Measurements from ENCODE around the gene SPATA46. TPM values are rescaled to one million over a fixed set of nuclear protein-coding genes. Genes with fewer than 3 reads are reported as not detected.
"Not testable (repeated sequence)": the region's sequence is repeated elsewhere in the genome, so short reads cannot be mapped to it uniquely, and the experiment has no call there.

The SPATA46 gene, protein sequence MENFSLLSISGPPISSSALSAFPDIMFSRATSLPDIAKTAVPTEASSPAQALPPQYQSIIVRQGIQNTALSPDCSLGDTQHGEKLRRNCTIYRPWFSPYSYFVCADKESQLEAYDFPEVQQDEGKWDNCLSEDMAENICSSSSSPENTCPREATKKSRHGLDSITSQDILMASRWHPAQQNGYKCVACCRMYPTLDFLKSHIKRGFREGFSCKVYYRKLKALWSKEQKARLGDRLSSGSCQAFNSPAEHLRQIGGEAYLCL
- not detected for total RNA-seq
- polyA plus RNA-seq: not detected
- not detected for total RNA-seq

DNA sequence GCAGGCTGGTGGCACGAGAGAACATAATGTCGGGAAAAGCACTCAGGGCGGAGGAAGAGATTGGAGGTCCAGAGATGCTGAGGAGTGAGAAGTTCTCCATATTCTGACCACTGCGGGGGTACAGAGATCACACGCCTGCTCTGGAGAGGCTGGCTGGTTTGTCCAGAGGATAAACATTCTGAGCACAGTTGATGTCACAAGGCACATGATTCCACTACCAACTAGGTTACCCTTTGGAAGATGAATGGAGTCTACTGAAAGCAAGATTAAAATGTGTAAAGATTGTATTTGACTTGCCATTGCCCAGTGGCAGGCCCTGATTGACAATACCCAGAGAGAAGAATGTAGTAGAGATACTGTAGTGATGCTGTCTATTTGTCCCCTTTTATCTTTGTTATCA is at the start of gene SPATA46:
Gene SPATA46, minus strand, starts transcription at position 164 of the 400 bp plus-strand sequence. Its CDS starts 64 bp downstream, at position 100.
- Mint-ChIP-seq H3K9me3 (no peaks in the 10 kb centered on the region), H3K27ac (peak within 1 kb of the TSS in 1 of 9 donors; percentile 23), H3K4me1 (no peaks in the 10 kb centered on the region), H3K27me3 (peaks cover 0 to 2% (median 0%) of the 10 kb centered on the region in 5 donors), H3K36me3 (no peaks in the 10 kb centered on the region), H3K4me3 (no peak within 1 kb of the TSS)
- no peaks in the 10 kb centered on the region for H3K9me3 ChIP-seq (ENCODE audit: control insufficient read depth in 2 of 3, low read length in 3 of 3)
- intact Hi-C loops (cut with micrococcal nuclease): no loop called here
- POLR2A ChIA-PET: no interaction called here
- no peak for DNase-seq
- no peak within 1 kb of the TSS for H3K4me3 ChIP-seq (ENCODE audit: low read length)
- no peak within 1 kb of the TSS for H3K27ac ChIP-seq (ENCODE audit: low read depth, low read length)
- CTCF ChIA-PET: no interaction called here
- no peak for ATAC-seq
- H3K36me3 ChIP-seq (ENCODE audit: control insufficient read depth in 2 of 3, insufficient read depth in 3 of 3, low read length in 3 of 3): no peaks in the 10 kb centered on the region
- no peaks in the 10 kb centered on the region for H3K27me3 ChIP-seq (ENCODE audit: control insufficient read depth in 2 of 2, insufficient read depth in 2 of 2, low read length in 2 of 2)
- no peaks in the 10 kb centered on the region for H3K4me1 ChIP-seq (ENCODE audit: control insufficient read depth in 2 of 2, insufficient read depth in 2 of 2, low read length in 2 of 2)

DNA sequence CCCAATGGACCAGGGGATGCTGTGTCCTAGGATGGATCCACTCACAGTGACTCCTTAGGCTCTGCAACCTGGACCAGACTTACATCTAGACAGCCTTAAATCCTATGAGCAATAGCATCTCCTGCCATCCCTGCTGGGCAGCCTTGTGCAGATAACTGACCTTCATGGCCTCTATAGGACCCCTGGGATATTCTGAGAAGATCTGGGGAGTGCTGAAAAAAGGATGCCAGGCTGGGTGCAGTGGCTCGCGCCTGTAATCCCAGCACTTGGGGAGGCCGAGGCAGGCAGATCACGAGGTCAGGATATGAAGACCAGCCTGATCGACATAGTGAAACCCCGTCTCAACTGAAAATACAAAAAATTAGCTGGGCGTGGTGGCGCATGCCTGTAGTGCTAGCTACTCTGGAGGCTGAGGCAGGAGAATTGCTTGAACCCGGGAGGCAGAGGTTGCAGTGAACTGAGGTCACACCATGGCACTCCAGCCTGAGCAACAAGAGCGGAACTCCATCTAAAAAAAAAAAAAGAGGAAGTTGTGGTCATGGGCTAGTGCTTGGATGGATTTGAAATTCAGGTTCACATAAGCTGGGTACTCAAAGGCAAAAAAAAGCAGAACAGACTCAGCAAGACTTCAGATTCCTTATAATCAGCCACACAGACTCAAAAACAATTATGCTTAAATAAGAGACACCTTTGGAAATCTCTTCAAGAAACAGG is 46.2 kb upstream of the SPATA46 start:
- Mint-ChIP-seq H3K9me3 (peaks cover 0 to 4% (median 0%) of the 10 kb centered on the region in 11 donors), H3K4me3 (no peak overlapping the region), H3K27me3 (peaks cover 2 to 37% (median 22%) of the 10 kb centered on the region in 5 donors), H3K36me3 (peaks cover 0 to 4% (median 0%) of the 10 kb centered on the region in 5 donors), H3K27ac (no peak overlapping the region), H3K4me1 (peaks cover 0 to 8% (median 0%) of the 10 kb centered on the region in 7 donors)
- DNase-seq: no peak
- POLR2A ChIA-PET: no interaction called here
- Histone ChIP-seq H3K9me3 (ENCODE audit: control insufficient read depth in 2 of 3, low read length in 3 of 3) (no peaks in the 10 kb centered on the region), H3K36me3 (ENCODE audit: control insufficient read depth in 2 of 3, insufficient read depth in 3 of 3, low read length in 3 of 3) (no peaks in the 10 kb centered on the region), H3K27ac (ENCODE audit: low read depth, low read length) (no peak overlapping the region), H3K27me3 (ENCODE audit: control insufficient read depth in 2 of 2, insufficient read depth in 2 of 2, low read length in 2 of 2) (no peaks in the 10 kb centered on the region), H3K4me3 (ENCODE audit: low read length) (no peak overlapping the region), H3K4me1 (ENCODE audit: control insufficient read depth in 2 of 2, insufficient read depth in 2 of 2, low read length in 2 of 2) (no peaks in the 10 kb centered on the region)
- CTCF ChIA-PET: no interaction called here
- intact Hi-C loops (cut with micrococcal nuclease): no loop called here
- peak; percentile 68 for ATAC-seq

DNA sequence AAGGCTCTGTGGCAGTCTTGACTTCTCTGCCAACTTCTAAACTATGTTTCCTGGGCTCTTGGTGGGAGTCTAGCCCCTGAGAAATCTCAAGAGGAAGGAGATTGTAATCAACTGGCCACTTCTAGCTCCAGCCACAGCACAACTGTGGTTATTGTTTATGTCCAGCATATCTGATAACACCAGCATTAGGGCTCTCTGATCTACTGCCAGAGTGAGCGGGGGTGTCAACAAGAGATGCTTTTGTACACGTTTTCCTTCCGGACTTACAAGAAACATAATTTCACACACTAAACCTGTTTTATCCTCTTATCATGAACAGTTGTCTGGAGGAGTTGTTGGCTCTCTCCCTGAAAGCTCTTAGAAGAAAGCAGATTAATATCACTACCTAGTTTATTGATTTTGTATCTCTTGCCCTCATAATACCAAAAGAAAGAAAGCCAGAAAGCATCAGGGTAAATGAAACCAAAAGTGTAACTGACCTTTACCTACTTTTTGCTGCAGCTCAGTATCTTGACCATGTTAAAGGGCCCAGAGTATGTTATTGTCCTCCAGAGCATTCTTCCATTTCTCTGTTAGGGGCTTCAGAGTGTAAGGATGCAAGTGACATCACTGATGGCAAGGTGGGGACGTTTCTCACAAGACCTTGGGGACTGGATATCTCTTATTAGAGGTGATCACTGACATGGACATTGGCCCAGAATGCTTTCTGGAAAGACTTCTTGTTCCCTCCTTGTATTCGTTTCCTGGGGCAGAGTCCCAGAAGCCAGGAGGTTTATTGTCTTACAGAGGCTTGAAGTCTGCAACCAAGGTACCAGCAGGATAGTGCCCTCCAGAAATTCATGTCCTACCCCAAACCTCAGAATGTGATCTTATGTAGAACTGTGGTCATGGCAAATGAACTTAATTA is 44.9 kb upstream of the SPATA46 start:
- peaks cover 0 to 4% (median 0%) of the 10 kb centered on the region in 11 donors for H3K9me3 Mint-ChIP-seq

DNA sequence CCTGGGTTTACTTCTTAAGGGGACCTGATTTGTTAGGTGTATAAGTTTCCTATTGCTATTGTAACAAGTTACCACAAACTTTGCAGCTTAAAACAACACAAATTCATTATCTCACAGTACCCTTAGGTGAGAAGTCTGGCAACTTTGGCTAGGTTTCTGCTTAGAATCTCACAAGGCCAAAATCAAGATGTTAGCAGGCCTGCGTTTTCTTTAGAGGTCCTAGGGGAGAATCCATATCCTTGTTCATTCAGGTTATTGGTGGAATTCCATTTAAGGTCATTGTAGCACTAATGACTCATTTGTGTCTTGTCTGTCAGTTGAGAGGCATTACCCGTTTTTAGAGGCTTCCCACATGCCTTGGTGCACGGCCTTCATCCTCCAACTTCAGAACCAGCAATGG is 43.5 kb upstream of the SPATA46 start:
- DNase-seq: no peak
- no peak for ATAC-seq
- no peak overlapping the region for H3K27ac ChIP-seq (ENCODE audit: low read depth, low read length)
- intact Hi-C loops (cut with micrococcal nuclease): no loop called here
- ChIA-PET CTCF (no interaction called here), POLR2A (no interaction called here)
- no peak overlapping the region for H3K27ac Mint-ChIP-seq
- H3K27me3 Mint-ChIP-seq: peaks cover 14 to 53% (median 33%) of the 10 kb centered on the region in 5 donors
- H3K27me3 ChIP-seq (ENCODE audit: control insufficient read depth in 2 of 2, insufficient read depth in 2 of 2, low read length in 2 of 2): no peaks in the 10 kb centered on the region
- H3K36me3 Mint-ChIP-seq: peaks cover 0 to 4% (median 0%) of the 10 kb centered on the region in 5 donors
- H3K4me1 Mint-ChIP-seq: peaks cover 0 to 5% (median 0%) of the 10 kb centered on the region in 7 donors
- H3K4me3 Mint-ChIP-seq: no peak overlapping the region
- no peaks in the 10 kb centered on the region for H3K4me1 ChIP-seq (ENCODE audit: control insufficient read depth in 2 of 2, insufficient read depth in 2 of 2, low read length in 2 of 2)
- peaks cover 0 to 4% (median 0%) of the 10 kb centered on the region in 11 donors for H3K9me3 Mint-ChIP-seq
- H3K9me3 ChIP-seq (ENCODE audit: control insufficient read depth in 2 of 3, low read length in 3 of 3): no peaks in the 10 kb centered on the region
- H3K36me3 ChIP-seq (ENCODE audit: control insufficient read depth in 2 of 3, insufficient read depth in 3 of 3, low read length in 3 of 3): no peaks in the 10 kb centered on the region
- H3K4me3 ChIP-seq (ENCODE audit: low read length): no peak overlapping the region

More for the DNA sequence above, 44.9 kb upstream of the SPATA46 start:
- Histone ChIP-seq H3K4me3 (ENCODE audit: low read length) (no peak overlapping the region), H3K4me1 (ENCODE audit: control insufficient read depth in 2 of 2, insufficient read depth in 2 of 2, low read length in 2 of 2) (no peaks in the 10 kb centered on the region), H3K27ac (ENCODE audit: low read depth, low read length) (no peak overlapping the region), H3K36me3 (ENCODE audit: control insufficient read depth in 2 of 3, insufficient read depth in 3 of 3, low read length in 3 of 3) (no peaks in the 10 kb centered on the region), H3K27me3 (ENCODE audit: control insufficient read depth in 2 of 2, insufficient read depth in 2 of 2, low read length in 2 of 2) (no peaks in the 10 kb centered on the region), H3K9me3 (ENCODE audit: control insufficient read depth in 2 of 3, low read length in 3 of 3) (no peaks in the 10 kb centered on the region)
- ChIA-PET POLR2A (interaction anchor here (0.6 kb wide), 1 partner anchor 756 kb away, joined by 3 read pairs; no protein-coding TSS in a partner anchor), CTCF (interaction anchor here (0.6 kb wide), 1 partner anchor 1130 kb away, joined by 3 read pairs; no protein-coding TSS in a partner anchor)
- Mint-ChIP-seq H3K36me3 (peaks cover 0 to 4% (median 0%) of the 10 kb centered on the region in 5 donors), H3K27me3 (peaks cover 2 to 41% (median 30%) of the 10 kb centered on the region in 5 donors), H3K4me3 (no peak overlapping the region), H3K4me1 (peaks cover 0 to 8% (median 0%) of the 10 kb centered on the region in 7 donors), H3K27ac (no peak overlapping the region)
- DNase-seq: no peak
- intact Hi-C loops (cut with micrococcal nuclease): no loop called here
- ATAC-seq: no peak

DNA sequence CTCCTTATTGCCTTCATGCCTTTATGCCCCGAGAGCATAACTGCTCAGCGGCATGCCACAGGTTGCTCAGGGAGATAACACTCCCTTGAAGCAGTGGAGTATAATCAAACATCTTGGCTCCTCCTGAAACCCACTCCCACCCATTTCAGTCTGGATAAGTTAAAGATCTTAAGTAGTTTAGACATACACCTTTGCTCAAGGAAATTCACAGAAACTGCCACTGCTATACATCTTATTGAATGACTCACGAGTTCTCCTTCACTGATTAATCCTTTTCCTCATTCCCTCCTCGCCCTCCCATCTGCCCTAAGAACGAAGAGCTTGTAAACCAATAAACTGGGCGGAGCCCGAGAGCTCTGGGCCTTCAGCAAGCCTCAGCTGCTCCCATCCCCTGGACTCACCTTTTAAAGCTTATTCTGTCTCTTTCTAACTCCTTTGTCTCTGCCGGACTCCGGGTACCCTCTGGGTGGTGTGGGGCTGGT is 42.8 kb upstream of the SPATA46 start:
- H3K4me1 ChIP-seq (ENCODE audit: control insufficient read depth in 2 of 2, insufficient read depth in 2 of 2, low read length in 2 of 2); H3K27me3 ChIP-seq (ENCODE audit: control insufficient read depth in 2 of 2, insufficient read depth in 2 of 2, low read length in 2 of 2); ATAC-seq; H3K4me3 Mint-ChIP-seq; intact Hi-C loops (cut with micrococcal nuclease); H3K36me3 Mint-ChIP-seq; H3K36me3 ChIP-seq (ENCODE audit: control insufficient read depth in 2 of 3, insufficient read depth in 3 of 3, low read length in 3 of 3); H3K9me3 Mint-ChIP-seq; DNase-seq; H3K9me3 ChIP-seq (ENCODE audit: control insufficient read depth in 2 of 3, low read length in 3 of 3); H3K4me3 ChIP-seq (ENCODE audit: low read length); H3K27ac ChIP-seq (ENCODE audit: low read depth, low read length); H3K4me1 Mint-ChIP-seq; POLR2A ChIA-PET; H3K27ac Mint-ChIP-seq; CTCF ChIA-PET: not testable (repeated sequence)
- peaks cover 15 to 53% (median 32%) of the 10 kb centered on the region in 5 donors for H3K27me3 Mint-ChIP-seq

DNA sequence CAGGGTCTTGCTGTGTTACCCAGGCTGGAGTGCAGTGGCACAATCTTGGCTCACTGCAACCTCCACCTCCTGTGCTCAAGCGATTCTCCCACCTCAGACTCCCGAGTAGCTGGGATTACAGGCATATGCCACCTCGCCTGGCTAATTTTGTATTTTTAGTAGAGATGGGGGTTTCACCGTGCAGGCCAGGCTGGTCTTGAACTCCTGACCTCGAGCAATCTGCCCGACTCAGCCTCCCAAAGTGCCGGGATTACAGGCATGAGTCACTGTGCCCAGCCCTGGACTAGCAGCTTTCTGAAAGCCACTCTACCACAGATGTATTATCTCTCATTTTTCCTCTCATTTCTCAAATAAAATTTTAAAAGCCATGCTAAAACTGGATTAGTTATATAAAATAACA is 41.9 kb upstream of the SPATA46 start:
- H3K4me1 ChIP-seq (ENCODE audit: control insufficient read depth in 2 of 2, insufficient read depth in 2 of 2, low read length in 2 of 2); H3K4me3 ChIP-seq (ENCODE audit: low read length); H3K27ac ChIP-seq (ENCODE audit: low read depth, low read length); ATAC-seq; H3K9me3 Mint-ChIP-seq; intact Hi-C loops (cut with micrococcal nuclease); H3K9me3 ChIP-seq (ENCODE audit: control insufficient read depth in 2 of 3, low read length in 3 of 3); H3K36me3 ChIP-seq (ENCODE audit: control insufficient read depth in 2 of 3, insufficient read depth in 3 of 3, low read length in 3 of 3); H3K4me1 Mint-ChIP-seq; POLR2A ChIA-PET; H3K27me3 ChIP-seq (ENCODE audit: control insufficient read depth in 2 of 2, insufficient read depth in 2 of 2, low read length in 2 of 2); H3K36me3 Mint-ChIP-seq; CTCF ChIA-PET; H3K4me3 Mint-ChIP-seq; H3K27ac Mint-ChIP-seq; DNase-seq: not testable (repeated sequence)
- peaks cover 15 to 53% (median 28%) of the 10 kb centered on the region in 5 donors for H3K27me3 Mint-ChIP-seq
